HG03175 (cell line): Measurements from ENCODE around the gene SSUH2.
A peak's percentile ranks its signal among the peaks of the same experiment; 100 is the strongest.
"Not testable (repeated sequence)": the region's sequence is repeated elsewhere in the genome, so short reads cannot be mapped to it uniquely, and the experiment has no call there.

Experiments used
- ATAC-seq: cut with Tn5 transposase; IDR thresholded peaks from one replicate; pipeline ENCODE4 v1.9.1; 2021; ENCODE audit warnings: mild to moderate bottlenecking, moderate library complexity; ENCODE audit not compliant: unreplicated experiment

SSUH2 gene

GRCh38 chr3:8660175-8661118, 15.8 kb upstream of the SSUH2 start:
- ATAC-seq: no peak

GRCh38 chr3:8659242-8659641, 14.6 kb upstream of the SSUH2 start:
- no peak for ATAC-seq

GRCh38 chr3:8658306-8659212, 14.0 kb upstream of the SSUH2 start:
- ATAC-seq: peak; percentile 92

- ATAC-seq: no peak
These were observed 13.3 kb upstream of the SSUH2 start for GRCh38 chr3:8657804-8658305.

GRCh38 chr3:8656240-8656639, 11.6 kb upstream of the SSUH2 start:
- ATAC-seq: no peak

- ATAC-seq: no peak
These were observed 10.8 kb upstream of the SSUH2 start for GRCh38 chr3:8655387-8655835.

- not testable (repeated sequence) for ATAC-seq
These were observed 10.2 kb upstream of the SSUH2 start for GRCh38 chr3:8654572-8655329.

GRCh38 chr3:8653800-8654408, 9.3 kb upstream of the SSUH2 start:
- no peak for ATAC-seq

GRCh38 chr3:8652324-8652987, 7.9 kb upstream of the SSUH2 start:
- ATAC-seq: no peak

- ATAC-seq: no peak
These were observed 7.1 kb upstream of the SSUH2 start for GRCh38 chr3:8651418-8652323.

- ATAC-seq: no peak
These were observed 6.2 kb upstream of the SSUH2 start for GRCh38 chr3:8650583-8651416.

GRCh38 chr3:8649757-8650156, 5.2 kb upstream of the SSUH2 start:
- ATAC-seq: no peak

GRCh38 chr3:8648909-8649741, 4.5 kb upstream of the SSUH2 start:
- ATAC-seq: no peak

GRCh38 chr3:8647137-8647985, 2.8 kb upstream of the SSUH2 start:
- no peak for ATAC-seq

- no peak for ATAC-seq
These were observed 1.8 kb upstream of the SSUH2 start for GRCh38 chr3:8646313-8646938.

GRCh38 chr3:8645712-8646111, 1.1 kb upstream of the SSUH2 start:
- ATAC-seq: no peak
